Stimulated activated effector memory CD8-positive, alpha-beta T cell treated with anti-CD3 and anti-CD28 coated beads, Interleukin-12 subunit alpha, Interleukin-12 subunit beta, amount 100 ng/mL, for 72 hours (primary cell): ENCODE measurements around the gene BCAR1.

Experiments
- ATAC-seq: fragments of 150-1000 bp; cut with Tn5 transposase; 2 replicates; pipeline ENCODE4 v1.10.0; 2021
- DNase-seq, 2 donors: peaks; one replicate each; pipeline ENCODE4 v3.0.0; 2021 to 2022; ENCODE audit warnings: low spot score in 2 of 2
- H3K27ac Mint-ChIP-seq: one replicate; pipeline ENCODE4 v1.8.0; 2022; ENCODE audit warnings: mild to moderate bottlenecking, mixed read lengths
- H3K36me3 Mint-ChIP-seq: one replicate; pipeline ENCODE4 v1.8.0; 2022; ENCODE audit warnings: mild to moderate bottlenecking, mixed read lengths
- H3K4me1 Mint-ChIP-seq: one replicate; pipeline ENCODE4 v1.8.0; 2022; ENCODE audit warnings: mixed read lengths
- H3K4me3 Mint-ChIP-seq: one replicate; pipeline ENCODE4 v1.8.0; 2022; ENCODE audit warnings: mild to moderate bottlenecking, mixed read lengths
- H3K9me3 Mint-ChIP-seq: one replicate; pipeline ENCODE4 v1.8.0; 2022; ENCODE audit warnings: mixed read lengths

BCAR1 gene

GRCh38 chr16:75239542-75240122, 11.8 kb downstream of the BCAR1 start:
- ATAC-seq (no peak), DNase-seq (no peak)
- no peak overlapping the region for H3K4me3 Mint-ChIP-seq
- H3K9me3 Mint-ChIP-seq = no peaks in the 10 kb centered on the region
- H3K27ac Mint-ChIP-seq = no peak overlapping the region
- no peaks in the 10 kb centered on the region for H3K36me3 Mint-ChIP-seq
- H3K4me1 Mint-ChIP-seq = peaks cover 15% of the 10 kb centered on the region

GRCh38 chr16:75238853-75239541, 12.4 kb downstream of the BCAR1 start:
- H3K4me1 Mint-ChIP-seq = peaks cover 13% of the 10 kb centered on the region
- no peaks in the 10 kb centered on the region for H3K9me3 Mint-ChIP-seq
- ATAC-seq = no peak
- no peak overlapping the region for H3K4me3 Mint-ChIP-seq
- no peaks in the 10 kb centered on the region for H3K36me3 Mint-ChIP-seq
- no peak overlapping the region for H3K27ac Mint-ChIP-seq
- no peak for DNase-seq

GRCh38 chr16:75238132-75238852, 13.1 kb downstream of the BCAR1 start:
- H3K4me3 Mint-ChIP-seq = no peak overlapping the region
- ATAC-seq = no peak
- no peaks in the 10 kb centered on the region for H3K36me3 Mint-ChIP-seq
- peaks cover 13% of the 10 kb centered on the region for H3K4me1 Mint-ChIP-seq
- no peak for DNase-seq
- no peak overlapping the region for H3K27ac Mint-ChIP-seq
- H3K9me3 Mint-ChIP-seq = no peaks in the 10 kb centered on the region

- Mint-ChIP-seq H3K36me3 (no peaks in the 10 kb centered on the region), H3K4me1 (peaks cover 13% of the 10 kb centered on the region), H3K9me3 (no peaks in the 10 kb centered on the region), H3K4me3 (no peak overlapping the region), H3K27ac (no peak overlapping the region)
- DNase-seq (no peak), ATAC-seq (no peak)
Measured at GRCh38 chr16:75237398-75238131, 13.9 kb downstream of the BCAR1 start.

- Mint-ChIP-seq H3K4me3 (no peak overlapping the region), H3K36me3 (no peaks in the 10 kb centered on the region), H3K9me3 (no peaks in the 10 kb centered on the region), H3K27ac (no peak overlapping the region), H3K4me1 (peaks cover 13% of the 10 kb centered on the region)
- DNase-seq (no peak), ATAC-seq (no peak)
Measured at GRCh38 chr16:75236736-75237397, 14.6 kb downstream of the BCAR1 start.

- Mint-ChIP-seq H3K4me3 (no peak overlapping the region), H3K36me3 (no peaks in the 10 kb centered on the region), H3K27ac (no peak overlapping the region), H3K9me3 (no peaks in the 10 kb centered on the region), H3K4me1 (peaks cover 13% of the 10 kb centered on the region)
- no peak for DNase-seq
- peak; percentile 70 for ATAC-seq
Measured at GRCh38 chr16:75236232-75236631, 15.2 kb downstream of the BCAR1 start.

- ATAC-seq (no peak), DNase-seq (no peak)
- H3K9me3 Mint-ChIP-seq = no peaks in the 10 kb centered on the region
- H3K4me3 Mint-ChIP-seq = no peak overlapping the region
- H3K27ac Mint-ChIP-seq = no peak overlapping the region
- H3K4me1 Mint-ChIP-seq = peaks cover 13% of the 10 kb centered on the region
- no peaks in the 10 kb centered on the region for H3K36me3 Mint-ChIP-seq
Measured at GRCh38 chr16:75235721-75236193, 15.7 kb downstream of the BCAR1 start.

GRCh38 chr16:75234856-75235696, 16.3 kb downstream of the BCAR1 start:
- H3K36me3 Mint-ChIP-seq = no peaks in the 10 kb centered on the region
- no peak overlapping the region for H3K4me3 Mint-ChIP-seq
- ATAC-seq (no peak), DNase-seq (no peak)
- no peaks in the 10 kb centered on the region for H3K9me3 Mint-ChIP-seq
- H3K27ac Mint-ChIP-seq = no peak overlapping the region
- H3K4me1 Mint-ChIP-seq = peaks cover 13% of the 10 kb centered on the region

GRCh38 chr16:75233611-75233938, 17.8 kb downstream of the BCAR1 start:
- no peak overlapping the region for H3K27ac Mint-ChIP-seq
- no peak overlapping the region for H3K4me3 Mint-ChIP-seq
- H3K4me1 Mint-ChIP-seq = peaks cover 13% of the 10 kb centered on the region
- DNase-seq = no peak
- H3K9me3 Mint-ChIP-seq = no peaks in the 10 kb centered on the region
- no peak for ATAC-seq
- H3K36me3 Mint-ChIP-seq = no peaks in the 10 kb centered on the region

GRCh38 chr16:75231570-75231969, 19.9 kb downstream of the BCAR1 start:
- H3K9me3 Mint-ChIP-seq = no peaks in the 10 kb centered on the region
- peaks cover 13% of the 10 kb centered on the region for H3K4me1 Mint-ChIP-seq
- no peak for ATAC-seq
- no peak overlapping the region for H3K27ac Mint-ChIP-seq
- H3K36me3 Mint-ChIP-seq = no peaks in the 10 kb centered on the region
- DNase-seq = no peak
- no peak overlapping the region for H3K4me3 Mint-ChIP-seq

GRCh38 chr16:75230471-75231110, 20.8 kb downstream of the BCAR1 start:
- DNase-seq (no peak), ATAC-seq (no peak)
- Mint-ChIP-seq H3K4me3 (no peak overlapping the region), H3K36me3 (no peaks in the 10 kb centered on the region), H3K4me1 (peaks cover 6% of the 10 kb centered on the region), H3K27ac (no peak overlapping the region), H3K9me3 (no peaks in the 10 kb centered on the region)

GRCh38 chr16:75229172-75230031, 22.0 kb downstream of the BCAR1 start:
- peaks cover 6% of the 10 kb centered on the region for H3K4me1 Mint-ChIP-seq
- H3K36me3 Mint-ChIP-seq = no peaks in the 10 kb centered on the region
- H3K27ac Mint-ChIP-seq = no peak overlapping the region
- H3K4me3 Mint-ChIP-seq = no peak overlapping the region
- no peak for ATAC-seq
- H3K9me3 Mint-ChIP-seq = no peaks in the 10 kb centered on the region
- DNase-seq = no peak

GRCh38 chr16:75228143-75228976, 23.1 kb downstream of the BCAR1 start:
- Mint-ChIP-seq H3K27ac (no peak overlapping the region), H3K36me3 (no peaks in the 10 kb centered on the region), H3K4me3 (no peak overlapping the region), H3K4me1 (no peaks in the 10 kb centered on the region), H3K9me3 (no peaks in the 10 kb centered on the region)
- no peak for ATAC-seq
- DNase-seq = no peak
